GM12878 (cell line): ENCODE measurements around the gene RYR2.

Experiments
- DPF2 ChIP-seq: fragments of 450-650 bp; IDR thresholded peaks from 2 replicates; pipeline ENCODE4 v1.6.1; 2017; ENCODE audit warnings: mild to moderate bottlenecking
- ESRRA ChIP-seq: IDR thresholded peaks from 2 replicates; pipeline ENCODE4 v1.6.1; 2012; ENCODE audit warnings: mild to moderate bottlenecking, low read length, improper control_type of control experiment
- ETV6 ChIP-seq, 2 experiments: fragments of 450-650 bp in 1 of 2; IDR thresholded peaks in 1 of 2; conservative IDR thresholded peaks in 1 of 2; 2 replicates each; pipeline ENCODE4 v1.6.1; 2014; ENCODE audit warnings: antibody characterized with exemption in 1 of 2, borderline replicate concordance in 1 of 2, low read depth in 1 of 2, mild to moderate bottlenecking in 1 of 2, moderate library complexity in 1 of 2
- NFIC ChIP-seq: IDR thresholded peaks from 2 replicates; pipeline ENCODE4 v1.6.1; 2012; ENCODE audit warnings: low read depth, mild to moderate bottlenecking, inconsistent platforms, low read length, moderate library complexity
- POLR2A ChIP-seq: IDR thresholded peaks from 2 replicates; pipeline ENCODE4 v1.6.1; 2011; ENCODE audit warnings: low read depth, mild to moderate bottlenecking, low read length
- RFX5 ChIP-seq: IDR thresholded peaks from 2 replicates; pipeline ENCODE4 v1.6.1; 2011; ENCODE audit warnings: low read depth, low read length, improper control_type of control experiment
- SIN3A ChIP-seq: IDR thresholded peaks from 2 replicates; pipeline ENCODE4 v1.6.1; 2012; ENCODE audit warnings: low read depth, low read length, improper control_type of control experiment
- SP1 ChIP-seq: IDR thresholded peaks from one replicate; pipeline ENCODE4 v1.6.1; 2011; ENCODE audit warnings: low read depth, low read length
- TF ChIP-seq, protein P1 (sequence below), 3 experiments: IDR thresholded peaks in 2 of 3; conservative IDR thresholded peaks in 1 of 3; 2 replicates each; pipeline ENCODE4 v1.5.1; 2011; ENCODE audit warnings: low read depth in 3 of 3, low read length in 3 of 3, mild to moderate bottlenecking in 3 of 3, control low read depth in 2 of 3, moderate library complexity in 2 of 3, inconsistent platforms in 1 of 3, mixed read lengths in 1 of 3; ENCODE audit not compliant: control insufficient read depth in 2 of 3, insufficient read depth in 1 of 3; ENCODE audit errors: extremely low read depth in 1 of 3
- TF ChIP-seq, protein P2 (sequence below): IDR thresholded peaks from 2 replicates; pipeline ENCODE4 v1.6.1; 2012; ENCODE audit warnings: mild to moderate bottlenecking, low read depth, low read length
- TF ChIP-seq, protein P3 (sequence below): fragments of 450-650 bp; IDR thresholded peaks from 2 replicates; pipeline ENCODE4 v1.6.1; 2018; ENCODE audit warnings: mild to moderate bottlenecking, low read depth, moderate library complexity; ENCODE audit not compliant: partially characterized antibody
- TF ChIP-seq, protein P4 (sequence below): IDR thresholded peaks from 2 replicates; pipeline ENCODE4 v1.6.1; 2011; ENCODE audit warnings: borderline replicate concordance, low read depth, mild to moderate bottlenecking, moderate library complexity, mixed read lengths, low read length; ENCODE audit not compliant: insufficient read depth; ENCODE audit errors: extremely low read length

DNA sequence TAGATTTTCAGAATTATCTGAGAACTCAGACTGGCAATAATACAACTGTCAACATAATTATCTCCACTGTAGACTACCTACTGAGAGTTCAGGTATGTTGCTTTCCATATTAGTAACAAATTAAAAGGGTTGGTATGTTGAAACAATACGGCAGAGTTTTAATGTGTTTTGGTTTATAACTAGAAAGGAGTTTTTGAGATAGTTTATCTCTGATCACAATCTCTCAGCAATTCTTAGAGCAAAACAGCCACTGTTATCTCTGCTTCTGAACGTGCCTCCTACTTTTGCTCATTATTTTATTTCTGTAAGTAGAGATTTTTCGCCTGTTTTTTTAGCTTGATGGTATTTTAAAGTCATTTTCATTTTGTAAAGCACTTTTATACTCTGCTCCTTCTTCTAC, 730.0 kb downstream of the RYR2 start:
- TF ChIP-seq, protein P1, sequence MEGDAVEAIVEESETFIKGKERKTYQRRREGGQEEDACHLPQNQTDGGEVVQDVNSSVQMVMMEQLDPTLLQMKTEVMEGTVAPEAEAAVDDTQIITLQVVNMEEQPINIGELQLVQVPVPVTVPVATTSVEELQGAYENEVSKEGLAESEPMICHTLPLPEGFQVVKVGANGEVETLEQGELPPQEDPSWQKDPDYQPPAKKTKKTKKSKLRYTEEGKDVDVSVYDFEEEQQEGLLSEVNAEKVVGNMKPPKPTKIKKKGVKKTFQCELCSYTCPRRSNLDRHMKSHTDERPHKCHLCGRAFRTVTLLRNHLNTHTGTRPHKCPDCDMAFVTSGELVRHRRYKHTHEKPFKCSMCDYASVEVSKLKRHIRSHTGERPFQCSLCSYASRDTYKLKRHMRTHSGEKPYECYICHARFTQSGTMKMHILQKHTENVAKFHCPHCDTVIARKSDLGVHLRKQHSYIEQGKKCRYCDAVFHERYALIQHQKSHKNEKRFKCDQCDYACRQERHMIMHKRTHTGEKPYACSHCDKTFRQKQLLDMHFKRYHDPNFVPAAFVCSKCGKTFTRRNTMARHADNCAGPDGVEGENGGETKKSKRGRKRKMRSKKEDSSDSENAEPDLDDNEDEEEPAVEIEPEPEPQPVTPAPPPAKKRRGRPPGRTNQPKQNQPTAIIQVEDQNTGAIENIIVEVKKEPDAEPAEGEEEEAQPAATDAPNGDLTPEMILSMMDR (IDR thresholded peaks at IDR 0.05 in 2 of 3, conservative IDR thresholded peaks at IDR 0.05 in 1 of 3; ENCODE audit: control insufficient read depth in 2 of 3, extremely low read depth in 1 of 3, insufficient read depth in 1 of 3, low read depth in 3 of 3, low read length in 3 of 3), result no peak
- TF ChIP-seq, protein P2, sequence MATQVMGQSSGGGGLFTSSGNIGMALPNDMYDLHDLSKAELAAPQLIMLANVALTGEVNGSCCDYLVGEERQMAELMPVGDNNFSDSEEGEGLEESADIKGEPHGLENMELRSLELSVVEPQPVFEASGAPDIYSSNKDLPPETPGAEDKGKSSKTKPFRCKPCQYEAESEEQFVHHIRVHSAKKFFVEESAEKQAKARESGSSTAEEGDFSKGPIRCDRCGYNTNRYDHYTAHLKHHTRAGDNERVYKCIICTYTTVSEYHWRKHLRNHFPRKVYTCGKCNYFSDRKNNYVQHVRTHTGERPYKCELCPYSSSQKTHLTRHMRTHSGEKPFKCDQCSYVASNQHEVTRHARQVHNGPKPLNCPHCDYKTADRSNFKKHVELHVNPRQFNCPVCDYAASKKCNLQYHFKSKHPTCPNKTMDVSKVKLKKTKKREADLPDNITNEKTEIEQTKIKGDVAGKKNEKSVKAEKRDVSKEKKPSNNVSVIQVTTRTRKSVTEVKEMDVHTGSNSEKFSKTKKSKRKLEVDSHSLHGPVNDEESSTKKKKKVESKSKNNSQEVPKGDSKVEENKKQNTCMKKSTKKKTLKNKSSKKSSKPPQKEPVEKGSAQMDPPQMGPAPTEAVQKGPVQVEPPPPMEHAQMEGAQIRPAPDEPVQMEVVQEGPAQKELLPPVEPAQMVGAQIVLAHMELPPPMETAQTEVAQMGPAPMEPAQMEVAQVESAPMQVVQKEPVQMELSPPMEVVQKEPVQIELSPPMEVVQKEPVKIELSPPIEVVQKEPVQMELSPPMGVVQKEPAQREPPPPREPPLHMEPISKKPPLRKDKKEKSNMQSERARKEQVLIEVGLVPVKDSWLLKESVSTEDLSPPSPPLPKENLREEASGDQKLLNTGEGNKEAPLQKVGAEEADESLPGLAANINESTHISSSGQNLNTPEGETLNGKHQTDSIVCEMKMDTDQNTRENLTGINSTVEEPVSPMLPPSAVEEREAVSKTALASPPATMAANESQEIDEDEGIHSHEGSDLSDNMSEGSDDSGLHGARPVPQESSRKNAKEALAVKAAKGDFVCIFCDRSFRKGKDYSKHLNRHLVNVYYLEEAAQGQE, result no peak
- TF ChIP-seq ETV6 (conservative IDR thresholded peaks at IDR 0.05 in 1 of 2, IDR thresholded peaks at IDR 0.05 in 1 of 2; ENCODE audit: borderline replicate concordance in 1 of 2, low read depth in 1 of 2) (no peak), DPF2 (no peak), POLR2A (no peak), SIN3A (no peak), ESRRA (no peak), RFX5 (no peak), SP1 (no peak), NFIC (no peak)
- TF ChIP-seq, protein P3, sequence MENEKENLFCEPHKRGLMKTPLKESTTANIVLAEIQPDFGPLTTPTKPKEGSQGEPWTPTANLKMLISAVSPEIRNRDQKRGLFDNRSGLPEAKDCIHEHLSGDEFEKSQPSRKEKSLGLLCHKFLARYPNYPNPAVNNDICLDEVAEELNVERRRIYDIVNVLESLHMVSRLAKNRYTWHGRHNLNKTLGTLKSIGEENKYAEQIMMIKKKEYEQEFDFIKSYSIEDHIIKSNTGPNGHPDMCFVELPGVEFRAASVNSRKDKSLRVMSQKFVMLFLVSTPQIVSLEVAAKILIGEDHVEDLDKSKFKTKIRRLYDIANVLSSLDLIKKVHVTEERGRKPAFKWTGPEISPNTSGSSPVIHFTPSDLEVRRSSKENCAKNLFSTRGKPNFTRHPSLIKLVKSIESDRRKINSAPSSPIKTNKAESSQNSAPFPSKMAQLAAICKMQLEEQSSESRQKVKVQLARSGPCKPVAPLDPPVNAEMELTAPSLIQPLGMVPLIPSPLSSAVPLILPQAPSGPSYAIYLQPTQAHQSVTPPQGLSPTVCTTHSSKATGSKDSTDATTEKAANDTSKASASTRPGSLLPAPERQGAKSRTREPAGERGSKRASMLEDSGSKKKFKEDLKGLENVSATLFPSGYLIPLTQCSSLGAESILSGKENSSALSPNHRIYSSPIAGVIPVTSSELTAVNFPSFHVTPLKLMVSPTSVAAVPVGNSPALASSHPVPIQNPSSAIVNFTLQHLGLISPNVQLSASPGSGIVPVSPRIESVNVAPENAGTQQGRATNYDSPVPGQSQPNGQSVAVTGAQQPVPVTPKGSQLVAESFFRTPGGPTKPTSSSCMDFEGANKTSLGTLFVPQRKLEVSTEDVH, result no peak
- TF ChIP-seq, protein P4, sequence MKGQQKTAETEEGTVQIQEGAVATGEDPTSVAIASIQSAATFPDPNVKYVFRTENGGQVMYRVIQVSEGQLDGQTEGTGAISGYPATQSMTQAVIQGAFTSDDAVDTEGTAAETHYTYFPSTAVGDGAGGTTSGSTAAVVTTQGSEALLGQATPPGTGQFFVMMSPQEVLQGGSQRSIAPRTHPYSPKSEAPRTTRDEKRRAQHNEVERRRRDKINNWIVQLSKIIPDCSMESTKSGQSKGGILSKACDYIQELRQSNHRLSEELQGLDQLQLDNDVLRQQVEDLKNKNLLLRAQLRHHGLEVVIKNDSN, result no peak
